BE2C (cell line): ENCODE data around the gene SCAF8.
"Not testable (repeated sequence)": the region's sequence is repeated elsewhere in the genome, so short reads cannot be mapped to it uniquely, and the experiment has no call there.

Experiments used
- DNase-seq: peaks from one replicate; pipeline ENCODE4 v3.0.0-alpha.2; 2020
- H3K27me3 ChIP-seq: fragments of 250-450 bp; sonication (Bioruptor Pico); 2 replicates; pipeline ENCODE4 v1.5.1; 2020; ENCODE audit warnings: mild to moderate bottlenecking
- H3K36me3 ChIP-seq: fragments of 250-450 bp; sonication (Bioruptor Pico); 2 replicates; pipeline ENCODE4 v1.5.1; 2020; ENCODE audit warnings: mild to moderate bottlenecking
- H3K4me1 ChIP-seq: fragments of 250-450 bp; sonication (Bioruptor Pico); 2 replicates; pipeline ENCODE4 v1.5.1; 2020
- H3K4me3 ChIP-seq: 2 replicates; pipeline ENCODE4 v1.5.1; 2011; ENCODE audit warnings: low read depth, low read length
- H3K9me3 ChIP-seq: fragments of 250-450 bp; sonication (Bioruptor Pico); 2 replicates; pipeline ENCODE4 v1.5.1; 2020
- CTCF ChIP-seq: IDR thresholded peaks from 2 replicates; pipeline ENCODE4 v1.5.1; 2012; ENCODE audit warnings: mild to moderate bottlenecking, low read depth, low read length

SCAF8 gene

GRCh38 chr6:154738551-154738961 lies 5.3 kb downstream of the SCAF8 start:
- no peak for TF ChIP-seq CTCF
- no peak for DNase-seq
- Histone ChIP-seq H3K9me3 (no peaks in the 10 kb centered on the region), H3K36me3 (no peaks in the 10 kb centered on the region; the same call in none of the 2 replicates), H3K4me3 (no peak overlapping the region), H3K4me1 (no peaks in the 10 kb centered on the region), H3K27me3 (no peaks in the 10 kb centered on the region)

- no peak overlapping the region for H3K4me3 ChIP-seq
- no peaks in the 10 kb centered on the region for H3K27me3 ChIP-seq
- no peak for TF ChIP-seq CTCF
- no peaks in the 10 kb centered on the region for H3K9me3 ChIP-seq
- no peak for DNase-seq
- H3K4me1 ChIP-seq, result no peaks in the 10 kb centered on the region
- no peaks in the 10 kb centered on the region; the same call in none of the 2 replicates for H3K36me3 ChIP-seq
Observed at GRCh38 chr6:154740658-154741057, 7.4 kb downstream of the SCAF8 start.

- no peak for TF ChIP-seq CTCF
- no peak overlapping the region for H3K4me3 ChIP-seq
- peaks cover 6% of the 10 kb centered on the region for H3K36me3 ChIP-seq
- no peak for DNase-seq
- no peaks in the 10 kb centered on the region for H3K9me3 ChIP-seq
- H3K27me3 ChIP-seq, result no peaks in the 10 kb centered on the region
- H3K4me1 ChIP-seq, result no peaks in the 10 kb centered on the region
Observed at GRCh38 chr6:154742891-154743290, 9.7 kb downstream of the SCAF8 start.

GRCh38 chr6:154744029-154744745 lies 11.0 kb downstream of the SCAF8 start:
- DNase-seq, H3K4me1 ChIP-seq: not testable (repeated sequence)

GRCh38 chr6:154745243-154745642 lies 12.0 kb downstream of the SCAF8 start:
- Histone ChIP-seq H3K36me3 (peaks cover 6% of the 10 kb centered on the region), H3K9me3 (no peaks in the 10 kb centered on the region), H3K4me1 (no peaks in the 10 kb centered on the region), H3K27me3 (no peaks in the 10 kb centered on the region), H3K4me3 (no peak overlapping the region)
- TF ChIP-seq CTCF, result no peak
- DNase-seq, result no peak

More at GRCh38 chr6:154744029-154744745, 11.0 kb downstream of the SCAF8 start:
- H3K4me3 ChIP-seq, H3K9me3 ChIP-seq, H3K27me3 ChIP-seq, H3K36me3 ChIP-seq: not testable (repeated sequence)

- no peak for DNase-seq
- Histone ChIP-seq H3K9me3 (no peaks in the 10 kb centered on the region), H3K4me1 (0 out of 2 replicates have a peak, but pooled peaks cover 2% of the 10 kb centered on the region), H3K36me3 (peaks cover 6% of the 10 kb centered on the region), H3K27me3 (no peaks in the 10 kb centered on the region), H3K4me3 (no peak overlapping the region)
- no peak for TF ChIP-seq CTCF
Observed at GRCh38 chr6:154749341-154749740, 16.1 kb downstream of the SCAF8 start.
